GM12875 (cell line): ENCODE results near the gene CDC14A.

Experiments
- H3K4me3 ChIP-seq: one replicate; pipeline ENCODE4 v1.5.1; 2011; ENCODE audit warnings: low read depth, low read length, control low read depth
- CTCF ChIP-seq: IDR thresholded peaks from 2 replicates; pipeline ENCODE4 v1.5.1; 2011; ENCODE audit warnings: low read depth, mild to moderate bottlenecking, control low read depth, inconsistent platforms, low read length, moderate library complexity, borderline replicate concordance; ENCODE audit not compliant: insufficient read depth

The CDC14A gene

DNA sequence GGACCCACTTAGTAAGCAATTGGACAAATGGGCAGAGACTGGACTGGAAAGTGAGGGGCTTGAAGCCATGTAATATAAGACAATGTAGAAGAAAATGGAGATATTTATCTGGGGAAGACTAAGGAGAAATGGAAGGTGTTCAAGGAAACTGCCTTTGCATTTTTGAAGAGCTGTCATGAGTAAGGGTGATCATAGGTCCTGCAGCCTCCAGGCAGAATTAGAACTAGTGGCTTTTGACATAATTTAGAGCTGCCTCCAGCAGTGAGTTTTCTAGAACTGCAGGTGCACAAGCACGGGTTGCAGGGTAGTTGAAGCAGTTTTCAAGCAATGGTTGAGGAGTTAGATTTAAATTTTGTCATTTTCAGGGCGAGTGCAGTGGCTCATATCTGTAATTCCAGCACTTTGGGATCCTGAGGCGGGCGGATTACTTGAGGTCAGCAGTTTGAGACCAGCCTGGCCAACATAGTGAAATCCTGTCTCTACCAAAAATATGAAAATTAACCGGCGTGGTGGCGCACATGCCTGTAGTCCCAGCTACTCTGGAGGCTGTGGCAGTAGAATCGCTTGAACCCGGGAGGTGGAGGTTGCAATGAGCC lies 3.7 kb upstream of the CDC14A start:
- no peak overlapping the region for H3K4me3 ChIP-seq
- TF ChIP-seq CTCF, result no peak

GRCh38 chr1:100349246-100349645 lies 3.1 kb upstream of the CDC14A start:
- TF ChIP-seq CTCF, result no peak
- H3K4me3 ChIP-seq, result no peak overlapping the region

- peak overlapping the region; percentile 94 for H3K4me3 ChIP-seq
- no peak for TF ChIP-seq CTCF
These were observed 1.6 kb upstream of the CDC14A start for GRCh38 chr1:100350787-100351094.

GRCh38 chr1:100351095-100351887 lies 1.0 kb upstream of the CDC14A start:
- peak; percentile 39 for TF ChIP-seq CTCF
- peak overlapping the region; percentile 94 for H3K4me3 ChIP-seq

- H3K4me3 ChIP-seq, result peak overlapping the region; percentile 94
- TF ChIP-seq CTCF, result no peak
These were observed 930 bp downstream of the CDC14A start for GRCh38 chr1:100353071-100353801.

DNA sequence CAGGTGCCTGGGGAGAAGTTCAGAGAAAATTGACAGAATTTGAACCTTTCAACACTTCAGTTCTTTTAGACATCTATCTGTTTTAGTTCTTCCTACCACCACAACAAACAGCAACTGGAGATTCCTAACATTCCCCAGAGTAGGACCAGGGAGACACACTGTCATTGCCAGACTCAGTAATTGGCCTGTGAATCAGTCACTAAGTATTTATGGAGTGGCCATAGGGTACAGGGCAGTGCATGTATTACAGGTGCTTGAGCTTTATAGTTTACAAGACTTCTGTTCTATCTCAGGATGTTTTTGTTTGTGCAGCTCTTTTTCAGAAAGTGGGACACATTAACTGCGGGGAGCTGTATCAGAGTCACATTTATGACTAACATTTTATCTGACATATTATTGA lies 1.7 kb downstream of the CDC14A start:
- TF ChIP-seq CTCF, result no peak
- H3K4me3 ChIP-seq, result no peak overlapping the region
